HCT116 (cell line): ENCODE data around the gene ACOT6. TPM values are rescaled to one million over a fixed set of nuclear protein-coding genes. Genes with fewer than 3 reads are reported as not detected.
"Not testable (repeated sequence)": the region's sequence is repeated elsewhere in the genome, so short reads cannot be mapped to it uniquely, and the experiment has no call there.

ENCODE experiments used
- ATAC-seq: fragments of 200-7000 bp; cut with Tn5 transposase; 2 replicates; pipeline ENCODE4 v1.9.1; 2020; ENCODE audit warnings: mild to moderate bottlenecking, moderate library complexity
- BruUV-seq: library from RNA; stranded (reverse); fragments of 400-500 nt; replicated peaks from 2 replicates; lab custom pipeline; 2021; lab: Mats Ljungman, UMichigan
- CTCF ChIA-PET: fragments of 300-600 bp; sonication (Branson Sonifier 250); formaldehyde crosslinking; loops from one replicate; lab custom pipeline; 2021; ENCODE audit warnings: antibody characterized with exemption; lab: Charles Lee
- POLR2A ChIA-PET: fragments of 300-600, 350-600 bp; sonication (Branson Sonifier 250); formaldehyde crosslinking; loops from one replicate; lab custom pipeline; 2021; ENCODE audit warnings: antibody characterized with exemption; lab: Charles Lee
- RAD21 ChIA-PET, 2 experiments: fragments of 300-600 bp; sonication (Branson Sonifier 250); formaldehyde crosslinking; loops; one replicate each; lab custom pipeline; 2023; ENCODE audit warnings: low total read pairs in 2 of 2; ENCODE audit not compliant: uncharacterized antibody in 2 of 2, unreplicated experiment in 2 of 2, low non-redundant PET in 1 of 2; lab: Charles Lee
- DNase-seq: peaks from one replicate; pipeline ENCODE4 v3.0.0-alpha.2; 2010; ENCODE audit warnings: low read depth, low spot score
- H2AFZ ChIP-seq: fragments of 200-600 bp; shearing (Covaris generic), sonication (generic); 2 replicates; pipeline ENCODE4 v1.6.1; 2017; ENCODE audit warnings: low read depth, mixed run types, mixed read lengths, antibody characterized with exemption, low read length; ENCODE audit not compliant: poor library complexity, severe bottlenecking
- H3K27ac ChIP-seq: 2 replicates; pipeline ENCODE4 v1.5.1; 2012; ENCODE audit warnings: low read depth, low read length
- H3K27me3 ChIP-seq: fragments of 200-600 bp; sonication (generic); 2 replicates; pipeline ENCODE4 v1.6.1; 2016; ENCODE audit warnings: mixed run types, low read length, mixed read lengths; ENCODE audit not compliant: insufficient read depth
- H3K36me3 ChIP-seq, 2 experiments: fragments of 200-500 bp in 1 of 2; fragments of 200-600 bp in 1 of 2; sonication (Bioruptor generic) in 1 of 2; sonication (generic) in 1 of 2; 2 replicates each; pipeline versions ENCODE4 v1.5.1 to v1.6.1; 2014 to 2016; ENCODE audit warnings: low read length in 2 of 2, inconsistent platforms in 1 of 2, mixed read lengths in 1 of 2, mixed run types in 1 of 2; ENCODE audit not compliant: insufficient read depth in 2 of 2, control insufficient read depth in 1 of 2
- H3K4me1 ChIP-seq, 2 experiments: fragments of 200-600 bp in 1 of 2; sonication (generic) in 1 of 2; 2 replicates each; pipeline versions ENCODE4 v1.5.1 to v1.6.1; 2012 to 2017; ENCODE audit warnings: low read length in 2 of 2, inconsistent platforms in 1 of 2, mild to moderate bottlenecking in 1 of 2, mixed read lengths in 1 of 2, mixed run types in 1 of 2, moderate library complexity in 1 of 2; ENCODE audit not compliant: insufficient read depth in 2 of 2, control insufficient read depth in 1 of 2
- H3K4me2 ChIP-seq: fragments of 200-600 bp; sonication (generic); 2 replicates; pipeline ENCODE4 v1.6.1; 2017; ENCODE audit warnings: mixed run types, low read length, mixed read lengths
- H3K4me3 ChIP-seq, 2 experiments: fragments of 200-600 bp in 1 of 2; sonication (generic) in 1 of 2; replicated peaks in 1 of 2; 2 replicates each; pipeline ENCODE4 v1.5.1; 2011 to 2016; ENCODE audit warnings: low read length in 2 of 2, control low read depth in 1 of 2, low read depth in 1 of 2, mild to moderate bottlenecking in 1 of 2, mixed read lengths in 1 of 2, mixed run types in 1 of 2
- H3K79me2 ChIP-seq: fragments of 200-600 bp; sonication (generic); 2 replicates; pipeline ENCODE4 v1.6.1; 2017; ENCODE audit warnings: mild to moderate bottlenecking, mixed run types, low read length, moderate library complexity, mixed read lengths; ENCODE audit not compliant: insufficient read depth
- H3K9ac ChIP-seq: fragments of 200-600 bp; sonication (generic); 2 replicates; pipeline ENCODE4 v1.6.1; 2016; ENCODE audit warnings: low read length, mixed read lengths
- H3K9me2 ChIP-seq: fragments of 200-600 bp; sonication (generic), shearing (Covaris generic); 2 replicates; pipeline ENCODE4 v1.6.1; 2017; ENCODE audit warnings: mixed run types, mild to moderate bottlenecking, moderate library complexity; ENCODE audit not compliant: insufficient read depth
- H3K9me3 ChIP-seq, 2 experiments: fragments of 200-500 bp in 1 of 2; fragments of 200-600 bp in 1 of 2; sonication (Bioruptor generic) in 1 of 2; sonication (generic) in 1 of 2; 2 replicates each; pipeline ENCODE4 v1.6.1; 2014 to 2017; ENCODE audit warnings: low read length in 2 of 2, mixed read lengths in 2 of 2, inconsistent platforms in 1 of 2, low read depth in 1 of 2, mild to moderate bottlenecking in 1 of 2, mixed run types in 1 of 2, moderate library complexity in 1 of 2; ENCODE audit not compliant: control insufficient read depth in 1 of 2, insufficient read depth in 1 of 2
- H4K20me1 ChIP-seq: fragments of 200-600 bp; sonication (generic), shearing (Covaris generic); 2 replicates; pipeline ENCODE4 v1.6.1; 2017; ENCODE audit warnings: mixed run types, mild to moderate bottlenecking, moderate library complexity; ENCODE audit not compliant: insufficient read depth
- CBX3 ChIP-seq: IDR thresholded peaks from 2 replicates; pipeline ENCODE4 v1.6.1; 2012; ENCODE audit warnings: low read depth
- CEBPB ChIP-seq: IDR thresholded peaks from 2 replicates; pipeline ENCODE4 v1.6.1; 2012; ENCODE audit warnings: low read depth
- EGR1 ChIP-seq: IDR thresholded peaks from 2 replicates; pipeline ENCODE4 v1.6.1; 2012; ENCODE audit warnings: low read depth
- EZH2 ChIP-seq: fragments of 200-600 bp; sonication (generic); IDR thresholded peaks from 2 replicates; pipeline ENCODE4 v1.6.1; 2017; ENCODE audit warnings: antibody characterized with exemption, mixed run types
- EZH2phosphoT487 ChIP-seq: fragments of 200-600 bp; IDR thresholded peaks from 2 replicates; pipeline ENCODE4 v1.6.1; 2018; ENCODE audit warnings: antibody characterized with exemption, borderline replicate concordance
- FOSL1 ChIP-seq: IDR thresholded peaks from 2 replicates; pipeline ENCODE4 v1.6.1; 2012; ENCODE audit warnings: low read depth
- JUND ChIP-seq: IDR thresholded peaks from 2 replicates; pipeline ENCODE4 v1.6.1; 2012
- POLR2AphosphoS5 ChIP-seq: IDR thresholded peaks from 2 replicates; pipeline ENCODE4 v1.6.1; 2011; ENCODE audit warnings: mild to moderate bottlenecking, low read depth, low read length, moderate library complexity
- SIN3A ChIP-seq: IDR thresholded peaks from 2 replicates; pipeline ENCODE4 v1.6.1; 2012; ENCODE audit warnings: low read depth
- SP1 ChIP-seq: IDR thresholded peaks from 2 replicates; pipeline ENCODE4 v1.6.1; 2012; ENCODE audit warnings: low read depth
- SRF ChIP-seq: IDR thresholded peaks from 2 replicates; pipeline ENCODE4 v1.6.1; 2012; ENCODE audit warnings: low read depth
- ZFX ChIP-seq: fragments of 450-650 bp; IDR thresholded peaks from 2 replicates; pipeline ENCODE4 v1.6.1; 2017
- intact Hi-C: fragments of 100-400 bp; cut with micrococcal nuclease; formaldehyde crosslinking; loops from 2 replicates; pipeline ENCODE4 v1.10.0; 2022
- total RNA-seq: library from RNA; stranded (reverse); gene quantifications from one replicate; pipeline ENCODE4 v1.2.1, GENCODE V29; 2021; ENCODE audit not compliant: unreplicated experiment
- TF ChIP-seq, protein P1 (sequence below): IDR thresholded peaks from 2 replicates; pipeline ENCODE4 v1.6.1; 2011; ENCODE audit warnings: mild to moderate bottlenecking, low read length, moderate library complexity; ENCODE audit not compliant: insufficient replicate concordance; ENCODE audit errors: extremely low read depth
- TF ChIP-seq, protein P2 (sequence below): IDR thresholded peaks from 2 replicates; pipeline ENCODE4 v1.6.1; 2012
- TF ChIP-seq, protein P3 (sequence below): IDR thresholded peaks from 2 replicates; pipeline ENCODE4 v1.6.1; 2012
- TF ChIP-seq, protein P4 (sequence below): IDR thresholded peaks from 2 replicates; pipeline ENCODE4 v1.6.1; 2012; ENCODE audit warnings: low read depth

The ACOT6 gene
- total RNA-seq, 1 experiment from 2014 or later: not detected

DNA sequence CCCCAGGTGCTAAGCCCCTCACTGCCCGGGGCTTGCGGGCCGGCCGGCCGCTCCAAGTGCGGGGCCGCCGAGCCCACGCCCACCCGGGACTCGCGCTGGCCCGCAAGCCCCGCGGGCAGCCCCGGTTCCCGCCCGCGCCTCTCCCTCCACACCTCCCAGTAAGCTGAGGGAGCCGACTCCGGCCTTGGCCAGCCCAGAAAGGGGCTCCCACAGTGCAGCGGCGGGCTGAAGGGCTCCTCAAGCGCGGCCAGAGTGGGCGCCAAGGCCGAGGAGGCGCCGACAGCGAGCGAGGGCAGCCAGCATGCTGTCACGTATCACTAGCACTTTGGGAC, 21.7 kb upstream of the ACOT6 start:
- POLR2A ChIA-PET, BruUV-seq, H4K20me1 ChIP-seq, DNase-seq, H3K9ac ChIP-seq, H3K4me1 ChIP-seq, H3K27me3 ChIP-seq, H3K36me3 ChIP-seq, RAD21 ChIA-PET, H3K27ac ChIP-seq, H3K4me3 ChIP-seq, H3K9me3 ChIP-seq, H2AFZ ChIP-seq, H3K4me2 ChIP-seq, H3K9me2 ChIP-seq, H3K79me2 ChIP-seq, intact Hi-C loops, ATAC-seq: not testable (repeated sequence)
- CTCF ChIA-PET: interaction anchor here (1.4 kb wide), 1 partner anchor 20 kb away, joined by 4 read pairs; no protein-coding TSS in a partner anchor

DNA sequence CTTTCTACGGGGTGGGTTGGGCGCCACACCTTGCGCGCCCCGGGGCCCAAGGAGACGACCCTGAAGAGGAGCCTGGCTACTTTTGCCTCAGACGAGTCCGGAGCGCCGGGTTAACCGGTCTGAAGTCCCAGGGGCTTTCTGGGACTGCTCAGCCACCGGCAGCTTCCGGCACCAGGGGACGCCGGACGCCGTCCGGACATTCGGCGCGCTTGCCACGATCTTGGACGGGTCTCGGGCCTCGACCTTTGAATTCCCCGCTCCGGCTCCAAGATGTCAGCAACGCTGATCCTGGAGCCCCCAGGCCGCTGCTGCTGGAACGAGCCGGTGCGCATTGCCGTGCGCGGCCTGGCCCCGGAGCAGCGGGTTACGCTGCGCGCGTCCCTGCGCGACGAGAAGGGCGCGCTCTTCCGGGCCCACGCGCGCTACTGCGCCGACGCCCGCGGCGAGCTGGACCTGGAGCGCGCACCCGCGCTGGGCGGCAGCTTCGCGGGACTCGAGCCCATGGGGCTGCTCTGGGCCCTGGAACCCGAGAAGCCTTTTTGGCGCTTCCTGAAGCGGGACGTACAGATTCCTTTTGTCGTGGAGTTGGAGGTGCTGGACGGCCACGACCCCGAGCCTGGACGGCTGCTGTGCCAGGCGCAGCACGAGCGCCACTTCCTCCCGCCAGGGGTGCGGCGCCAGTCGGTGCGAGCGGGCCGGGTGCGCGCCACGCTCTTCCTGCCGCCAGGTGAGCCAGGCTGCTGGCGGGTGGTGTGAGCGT, 20.4 kb upstream of the ACOT6 start, which contains the start of gene ACOT4:
TSS of gene ACOT4 (plus strand) at position 184 of the 760 bp plus-strand sequence. CDS start at position 271, 87 bp downstream.
- DNase-seq: no peak
- H3K27ac ChIP-seq: no peak within 1 kb of the TSS
- no peaks in the 10 kb centered on the region for H3K79me2 ChIP-seq
- RAD21 ChIA-PET: no interaction called here
- no peaks in the 10 kb centered on the region for H3K36me3 ChIP-seq
- intact Hi-C loops: no loop called here
- H4K20me1 ChIP-seq: no peaks in the 10 kb centered on the region
- H3K4me2 ChIP-seq: no peak within 1 kb of the TSS
- no peak for ATAC-seq
- POLR2A ChIA-PET: no interaction called here
- no peak within 1 kb of the TSS for H3K9ac ChIP-seq
- no peaks in the 10 kb centered on the region for H3K9me3 ChIP-seq
- no peaks in the 10 kb centered on the region for H3K4me1 ChIP-seq
- no TSS peak for BruUV-seq
- CTCF ChIA-PET: no interaction called here
- H2AFZ ChIP-seq: no peak within 1 kb of the TSS
- H3K27me3 ChIP-seq: no peaks in the 10 kb centered on the region
- H3K9me2 ChIP-seq: no peaks in the 10 kb centered on the region
- H3K4me3 ChIP-seq: no peak within 1 kb of the TSS
- TF ChIP-seq, protein P1, sequence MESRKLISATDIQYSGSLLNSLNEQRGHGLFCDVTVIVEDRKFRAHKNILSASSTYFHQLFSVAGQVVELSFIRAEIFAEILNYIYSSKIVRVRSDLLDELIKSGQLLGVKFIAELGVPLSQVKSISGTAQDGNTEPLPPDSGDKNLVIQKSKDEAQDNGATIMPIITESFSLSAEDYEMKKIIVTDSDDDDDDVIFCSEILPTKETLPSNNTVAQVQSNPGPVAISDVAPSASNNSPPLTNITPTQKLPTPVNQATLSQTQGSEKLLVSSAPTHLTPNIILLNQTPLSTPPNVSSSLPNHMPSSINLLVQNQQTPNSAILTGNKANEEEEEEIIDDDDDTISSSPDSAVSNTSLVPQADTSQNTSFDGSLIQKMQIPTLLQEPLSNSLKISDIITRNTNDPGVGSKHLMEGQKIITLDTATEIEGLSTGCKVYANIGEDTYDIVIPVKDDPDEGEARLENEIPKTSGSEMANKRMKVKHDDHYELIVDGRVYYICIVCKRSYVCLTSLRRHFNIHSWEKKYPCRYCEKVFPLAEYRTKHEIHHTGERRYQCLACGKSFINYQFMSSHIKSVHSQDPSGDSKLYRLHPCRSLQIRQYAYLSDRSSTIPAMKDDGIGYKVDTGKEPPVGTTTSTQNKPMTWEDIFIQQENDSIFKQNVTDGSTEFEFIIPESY: no peak
- TF ChIP-seq CBX3: no peak
- no peak for TF ChIP-seq FOSL1
- no peak for TF ChIP-seq EZH2
- TF ChIP-seq, protein P2, sequence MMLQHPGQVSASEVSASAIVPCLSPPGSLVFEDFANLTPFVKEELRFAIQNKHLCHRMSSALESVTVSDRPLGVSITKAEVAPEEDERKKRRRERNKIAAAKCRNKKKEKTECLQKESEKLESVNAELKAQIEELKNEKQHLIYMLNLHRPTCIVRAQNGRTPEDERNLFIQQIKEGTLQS: no peak
- TF ChIP-seq, protein P3, sequence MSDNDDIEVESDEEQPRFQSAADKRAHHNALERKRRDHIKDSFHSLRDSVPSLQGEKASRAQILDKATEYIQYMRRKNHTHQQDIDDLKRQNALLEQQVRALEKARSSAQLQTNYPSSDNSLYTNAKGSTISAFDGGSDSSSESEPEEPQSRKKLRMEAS: no peak
- TF ChIP-seq, protein P4, sequence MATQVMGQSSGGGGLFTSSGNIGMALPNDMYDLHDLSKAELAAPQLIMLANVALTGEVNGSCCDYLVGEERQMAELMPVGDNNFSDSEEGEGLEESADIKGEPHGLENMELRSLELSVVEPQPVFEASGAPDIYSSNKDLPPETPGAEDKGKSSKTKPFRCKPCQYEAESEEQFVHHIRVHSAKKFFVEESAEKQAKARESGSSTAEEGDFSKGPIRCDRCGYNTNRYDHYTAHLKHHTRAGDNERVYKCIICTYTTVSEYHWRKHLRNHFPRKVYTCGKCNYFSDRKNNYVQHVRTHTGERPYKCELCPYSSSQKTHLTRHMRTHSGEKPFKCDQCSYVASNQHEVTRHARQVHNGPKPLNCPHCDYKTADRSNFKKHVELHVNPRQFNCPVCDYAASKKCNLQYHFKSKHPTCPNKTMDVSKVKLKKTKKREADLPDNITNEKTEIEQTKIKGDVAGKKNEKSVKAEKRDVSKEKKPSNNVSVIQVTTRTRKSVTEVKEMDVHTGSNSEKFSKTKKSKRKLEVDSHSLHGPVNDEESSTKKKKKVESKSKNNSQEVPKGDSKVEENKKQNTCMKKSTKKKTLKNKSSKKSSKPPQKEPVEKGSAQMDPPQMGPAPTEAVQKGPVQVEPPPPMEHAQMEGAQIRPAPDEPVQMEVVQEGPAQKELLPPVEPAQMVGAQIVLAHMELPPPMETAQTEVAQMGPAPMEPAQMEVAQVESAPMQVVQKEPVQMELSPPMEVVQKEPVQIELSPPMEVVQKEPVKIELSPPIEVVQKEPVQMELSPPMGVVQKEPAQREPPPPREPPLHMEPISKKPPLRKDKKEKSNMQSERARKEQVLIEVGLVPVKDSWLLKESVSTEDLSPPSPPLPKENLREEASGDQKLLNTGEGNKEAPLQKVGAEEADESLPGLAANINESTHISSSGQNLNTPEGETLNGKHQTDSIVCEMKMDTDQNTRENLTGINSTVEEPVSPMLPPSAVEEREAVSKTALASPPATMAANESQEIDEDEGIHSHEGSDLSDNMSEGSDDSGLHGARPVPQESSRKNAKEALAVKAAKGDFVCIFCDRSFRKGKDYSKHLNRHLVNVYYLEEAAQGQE: no peak
- TF ChIP-seq JUND: no peak
- no peak for TF ChIP-seq EGR1
- TF ChIP-seq EZH2phosphoT487: no peak
- TF ChIP-seq ZFX: no peak
- no peak for TF ChIP-seq CEBPB
- TF ChIP-seq POLR2AphosphoS5: no peak
- TF ChIP-seq SP1: no peak
- no peak for TF ChIP-seq SIN3A
- TF ChIP-seq SRF: no peak
